ELF-1 (cell line): ENCODE results near the gene RINT1.
"Not testable (repeated sequence)": the region's sequence is repeated elsewhere in the genome, so short reads cannot be mapped to it uniquely, and the experiment has no call there.

Source experiments
- DNase-seq: peaks from one replicate; pipeline ENCODE4 v3.0.0-alpha.2; 2016; ENCODE audit warnings: low read depth, low spot score

RINT1 gene

DNA sequence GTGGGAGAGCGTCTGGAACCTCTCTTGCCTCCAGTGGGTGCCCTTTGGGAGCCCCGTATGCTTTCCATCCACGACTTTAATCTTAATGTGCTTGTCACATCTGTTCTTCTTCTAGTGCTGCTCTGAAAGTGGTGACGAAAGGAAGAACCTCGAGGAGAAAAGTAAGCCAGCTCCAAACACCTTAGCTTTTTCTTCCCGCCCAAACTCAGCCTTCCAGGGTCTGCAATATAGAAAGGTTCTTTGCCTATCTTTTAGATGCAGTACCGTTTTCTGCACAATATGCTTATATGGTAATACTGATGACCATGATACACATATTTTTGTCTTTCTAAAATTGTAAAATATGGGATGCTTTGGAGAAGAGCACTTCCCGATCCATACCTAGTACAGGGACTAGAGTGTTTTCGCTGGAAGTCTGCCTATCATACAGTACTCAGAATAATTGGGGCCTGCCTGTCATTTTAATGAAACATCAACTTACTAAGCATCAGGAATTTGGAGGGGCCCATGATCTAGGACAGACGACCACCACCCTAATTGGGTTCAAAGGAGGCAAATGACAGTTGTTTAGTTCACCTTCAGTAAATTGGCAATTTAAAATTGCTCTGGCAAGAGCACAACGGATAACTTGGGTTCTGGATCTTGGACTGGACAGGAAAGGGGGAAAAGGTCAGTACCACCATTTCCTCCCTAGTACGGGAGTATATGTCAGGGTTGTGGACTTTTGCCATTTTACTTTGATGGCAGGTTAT lies 884 bp downstream of the RINT1 start:
- DNase-seq = no peak

DNA sequence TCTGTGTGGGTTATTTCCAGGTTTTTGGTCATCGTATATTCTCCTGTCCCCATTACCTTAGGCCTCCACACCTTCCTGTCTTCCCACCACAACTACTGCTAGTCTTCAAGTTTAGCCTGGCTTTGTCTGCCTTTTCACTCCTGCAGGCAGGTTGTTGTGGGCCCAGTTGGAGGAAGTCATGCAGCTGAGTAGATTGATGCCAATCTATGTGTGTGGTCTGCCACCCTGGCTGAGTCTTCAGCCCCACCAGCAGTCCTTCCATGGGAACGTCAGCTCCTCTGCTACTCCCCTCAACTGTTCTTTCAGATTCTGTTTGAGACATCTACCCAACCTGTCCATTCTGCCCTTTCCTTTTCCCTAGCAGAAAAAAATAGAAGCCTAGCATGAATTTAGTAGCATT lies 6.3 kb downstream of the RINT1 start:
- no peak for DNase-seq

DNA sequence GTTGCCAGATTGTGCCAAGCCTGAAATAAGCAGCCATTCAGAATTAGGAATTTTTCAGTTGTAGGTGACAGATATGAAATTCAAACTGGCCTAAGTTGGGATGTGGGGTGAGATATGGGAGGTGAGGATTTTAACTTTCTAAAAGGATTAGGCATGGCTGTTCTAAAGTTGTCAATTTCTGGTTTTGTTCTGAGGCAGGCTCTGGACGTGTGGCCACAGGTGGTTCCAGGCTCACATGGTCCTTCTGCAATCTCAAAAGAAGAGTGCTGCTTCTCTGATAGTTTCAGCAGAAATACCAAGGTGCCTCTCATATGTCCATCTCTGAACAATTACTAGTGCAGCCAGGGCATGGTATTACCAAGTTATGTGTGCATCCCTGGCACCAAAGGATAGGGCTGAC lies 27.9 kb downstream of the RINT1 start:
- no peak for DNase-seq

DNA sequence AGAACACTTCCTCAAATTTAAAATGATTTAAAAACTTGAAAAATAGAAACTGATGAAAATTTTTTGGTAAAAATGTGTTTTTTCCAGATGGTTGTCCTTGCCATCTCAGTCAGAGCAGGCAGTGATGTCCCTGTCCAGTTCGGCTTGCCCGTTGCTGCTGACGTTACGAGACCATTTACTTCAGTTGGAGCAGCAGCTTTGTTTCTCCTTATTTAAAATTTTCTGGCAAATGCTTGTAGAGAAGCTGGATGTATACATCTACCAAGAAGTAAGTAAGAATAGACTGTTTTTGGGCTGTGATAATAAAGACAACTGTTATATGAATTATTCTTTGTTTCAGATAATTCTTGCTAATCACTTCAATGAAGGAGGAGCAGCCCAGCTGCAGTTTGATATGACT lies 33.2 kb downstream of the RINT1 start:
- no peak for DNase-seq

DNA sequence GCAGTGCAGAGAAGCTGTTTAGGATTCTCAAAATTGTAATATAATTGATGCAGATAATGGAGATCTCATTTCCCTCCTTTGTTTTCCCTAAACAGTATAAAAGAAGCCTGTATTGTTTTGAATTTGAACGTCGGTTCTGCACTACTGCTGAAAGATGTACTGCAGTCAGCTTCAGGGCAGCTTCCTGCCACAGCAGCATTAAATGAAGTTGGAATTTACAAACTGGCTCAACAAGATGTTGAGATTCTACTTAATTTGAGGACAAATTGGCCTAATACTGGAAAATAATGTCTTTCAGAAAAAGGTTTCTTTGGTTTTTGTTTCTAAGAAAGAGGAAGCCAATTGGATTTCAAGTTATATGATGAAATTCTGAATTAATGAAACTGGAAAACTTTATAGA lies 35.0 kb downstream of the RINT1 start:
- DNase-seq = no peak

DNA sequence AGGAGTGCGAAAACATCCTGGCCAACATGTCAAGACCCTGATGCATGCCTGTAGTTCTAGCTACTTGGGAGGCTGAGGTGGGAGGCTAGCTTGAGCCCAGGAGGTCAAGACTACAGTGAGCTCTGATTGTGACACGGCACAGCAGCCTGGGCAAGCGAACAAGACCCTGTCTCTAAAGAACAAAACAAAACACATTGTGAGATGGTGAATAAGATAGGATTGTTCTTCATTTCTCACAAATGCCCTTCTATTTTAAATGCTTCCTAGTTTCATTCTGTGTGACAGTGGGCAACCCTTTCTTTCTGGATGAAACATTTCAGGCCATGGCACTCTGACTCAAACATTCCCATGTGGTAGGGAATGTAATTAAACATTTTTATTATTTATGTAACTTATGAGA lies 35.8 kb downstream of the RINT1 start:
- no peak for DNase-seq

DNA sequence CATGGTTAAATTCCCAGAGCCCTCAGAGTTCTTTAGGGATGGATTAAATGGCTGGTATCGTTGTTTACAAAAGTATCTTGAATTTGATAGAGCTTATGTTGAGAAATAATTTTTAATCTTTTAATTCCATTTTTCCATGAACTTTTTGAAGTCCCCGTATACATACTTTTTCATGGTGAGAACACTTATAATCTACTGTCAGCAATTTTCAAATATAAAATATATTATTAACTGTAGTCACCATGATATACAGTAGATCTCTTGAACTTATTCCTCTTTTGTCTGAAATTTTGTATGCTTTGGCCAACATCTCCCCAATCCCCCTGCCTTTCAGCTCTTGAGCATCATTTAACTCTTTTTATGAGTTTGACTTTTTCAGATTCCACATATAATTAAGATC lies 39.9 kb downstream of the RINT1 start:
- DNase-seq = no peak

DNA sequence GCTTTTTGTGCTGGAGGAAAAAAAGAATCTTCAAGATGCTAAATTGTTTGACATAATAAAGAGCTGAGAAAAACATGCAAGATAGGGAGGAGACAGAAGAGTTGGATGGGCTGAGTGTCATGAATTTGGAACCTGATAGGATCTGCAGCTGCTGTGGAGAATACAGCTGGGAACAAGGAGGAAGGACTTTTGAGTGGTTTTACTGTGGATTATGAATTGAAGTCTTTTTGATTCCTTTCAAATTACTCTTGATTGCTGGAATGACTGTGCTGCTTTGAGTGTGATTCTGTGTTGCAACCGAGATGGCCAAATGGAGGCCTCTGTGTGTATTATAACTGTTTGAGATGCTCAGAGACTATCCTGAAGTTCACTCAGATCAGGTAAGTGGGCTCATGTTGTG lies 45.2 kb downstream of the RINT1 start:
- DNase-seq = no peak

DNA sequence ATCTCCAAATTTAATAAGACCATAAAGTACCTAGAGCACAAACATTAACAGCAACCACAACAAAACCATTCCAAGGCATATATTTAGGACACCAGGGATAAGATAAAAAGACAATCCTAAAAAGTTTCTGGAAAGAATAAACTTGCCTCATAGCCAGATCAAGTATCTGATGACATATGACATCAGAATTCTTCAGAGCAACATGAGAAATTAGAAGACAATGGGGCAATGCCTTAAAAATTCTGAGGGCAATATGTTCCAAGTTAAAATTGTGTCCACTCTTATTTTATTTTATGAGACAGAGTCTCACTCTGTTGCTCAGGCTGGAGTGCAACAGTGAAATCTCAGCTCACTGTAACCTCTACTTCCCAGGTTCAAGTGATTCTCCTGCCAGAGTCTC lies 46.5 kb downstream of the RINT1 start:
- DNase-seq = no peak

DNA sequence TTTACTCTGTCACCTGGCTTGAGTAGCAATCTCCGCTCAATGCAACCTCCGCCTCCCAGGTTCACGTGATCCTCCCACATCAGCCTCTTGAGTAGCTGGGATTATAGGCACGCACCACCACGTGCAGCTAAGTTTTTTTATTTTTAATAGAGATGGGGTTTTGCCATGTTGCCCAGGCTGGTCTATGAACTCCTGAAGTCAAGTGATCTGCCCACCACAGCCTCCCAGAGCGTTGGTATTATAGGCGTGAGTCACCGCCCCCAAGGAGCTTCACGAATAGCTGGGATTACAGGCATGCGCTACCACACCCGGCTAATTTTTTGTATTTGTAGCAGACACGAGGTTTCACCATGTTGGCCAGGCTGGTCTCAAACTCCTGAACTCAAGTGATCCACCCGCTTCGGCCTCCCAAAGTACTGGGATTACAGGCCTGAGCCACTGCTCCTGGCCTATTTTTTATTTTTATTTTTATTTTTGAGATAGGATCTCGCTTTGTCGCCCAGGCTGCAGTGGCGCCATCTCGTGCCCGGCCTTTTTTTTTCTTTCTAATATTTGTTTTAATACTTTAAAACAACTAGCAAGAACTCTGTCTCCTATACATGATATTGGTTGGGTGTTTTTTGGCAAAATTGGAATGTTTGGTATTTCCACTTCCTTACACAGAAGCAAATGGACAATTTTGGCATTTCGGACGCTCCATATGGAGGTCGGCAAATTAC lies 48.2 kb downstream of the RINT1 start:
- DNase-seq = peak; percentile 62

DNA sequence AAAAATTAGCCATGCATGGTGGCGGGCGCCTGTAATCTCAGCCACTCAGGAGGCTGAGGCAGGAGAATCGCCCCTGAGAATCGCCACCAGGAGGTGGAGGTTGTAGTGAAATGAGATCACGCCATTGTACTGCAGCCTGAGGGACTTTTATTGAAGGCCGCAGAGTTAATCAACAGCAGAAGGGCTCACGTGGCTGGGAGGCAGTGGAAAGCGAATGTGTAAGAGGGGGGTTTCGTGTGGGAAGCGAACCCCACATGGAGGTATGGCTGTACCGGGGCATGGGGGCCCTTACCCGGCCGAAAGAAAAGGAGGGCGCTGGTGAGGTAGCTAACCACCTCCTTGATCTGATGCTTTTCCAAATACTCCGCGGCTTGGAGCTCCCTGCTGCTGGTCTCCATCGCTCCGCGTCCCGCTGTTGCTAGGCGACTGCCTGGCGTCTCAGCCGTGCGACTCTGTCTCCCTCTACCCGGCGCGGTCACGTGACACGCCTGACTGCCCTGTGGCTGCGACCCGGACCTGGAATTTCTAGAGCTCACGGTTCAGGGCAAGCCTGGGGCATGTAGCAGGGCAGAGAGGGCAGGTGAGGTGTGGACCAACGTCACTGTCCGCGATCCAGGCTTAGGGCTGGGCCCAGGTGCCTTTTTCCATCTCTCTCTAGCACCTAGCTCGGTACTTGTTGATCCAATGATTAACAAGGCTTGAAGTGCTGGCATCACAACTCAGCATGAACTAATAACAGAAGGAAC lies 49.2 kb downstream of the RINT1 start, which contains the start of gene EFCAB10:
Gene EFCAB10 (minus strand): TSS at position 428 of the 746 bp plus-strand sequence. CDS start 30 bp downstream, at position 398.
- peak; percentile 97 for DNase-seq

DNA sequence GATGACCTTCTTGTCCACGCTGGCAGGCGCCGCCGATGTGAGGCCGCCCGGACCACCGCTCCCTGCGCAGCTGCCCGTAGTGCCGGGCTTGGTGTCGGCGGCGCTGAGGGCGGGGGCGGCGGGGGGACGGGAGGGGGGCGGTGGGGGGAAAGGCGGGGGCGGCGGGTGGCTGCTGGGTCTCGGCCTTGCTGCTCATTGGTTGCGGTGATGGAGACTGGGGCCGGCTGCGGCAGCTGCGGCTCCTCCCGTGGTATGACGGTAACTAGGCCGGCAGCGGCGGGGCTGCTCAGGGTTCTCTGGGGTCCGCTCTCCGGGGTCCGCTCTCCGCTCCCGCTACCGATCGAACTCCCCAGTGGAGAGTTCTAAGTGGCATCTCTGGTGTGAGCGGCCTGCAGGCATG lies 51.1 kb downstream of the RINT1 start:
- DNase-seq = no peak

DNA sequence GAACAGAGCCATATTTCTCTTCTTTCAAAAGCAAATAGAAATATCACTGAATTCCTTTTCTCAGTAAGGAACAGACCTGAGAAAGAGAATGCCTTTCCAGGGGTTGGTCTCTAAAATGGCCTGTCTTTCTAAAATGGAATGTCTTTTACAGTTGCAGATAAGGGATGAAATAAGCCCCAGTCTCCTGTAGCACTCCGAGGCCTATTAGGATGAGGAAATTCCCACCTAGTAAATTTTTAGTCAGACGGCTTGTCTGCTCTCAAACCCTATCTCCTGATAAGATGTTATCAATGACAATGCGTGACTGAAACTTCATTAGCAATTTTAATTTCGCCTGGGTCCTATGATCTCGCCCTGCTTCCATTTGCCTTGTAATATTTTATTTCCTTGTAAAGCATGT lies 52.2 kb downstream of the RINT1 start:
- no peak for DNase-seq

DNA sequence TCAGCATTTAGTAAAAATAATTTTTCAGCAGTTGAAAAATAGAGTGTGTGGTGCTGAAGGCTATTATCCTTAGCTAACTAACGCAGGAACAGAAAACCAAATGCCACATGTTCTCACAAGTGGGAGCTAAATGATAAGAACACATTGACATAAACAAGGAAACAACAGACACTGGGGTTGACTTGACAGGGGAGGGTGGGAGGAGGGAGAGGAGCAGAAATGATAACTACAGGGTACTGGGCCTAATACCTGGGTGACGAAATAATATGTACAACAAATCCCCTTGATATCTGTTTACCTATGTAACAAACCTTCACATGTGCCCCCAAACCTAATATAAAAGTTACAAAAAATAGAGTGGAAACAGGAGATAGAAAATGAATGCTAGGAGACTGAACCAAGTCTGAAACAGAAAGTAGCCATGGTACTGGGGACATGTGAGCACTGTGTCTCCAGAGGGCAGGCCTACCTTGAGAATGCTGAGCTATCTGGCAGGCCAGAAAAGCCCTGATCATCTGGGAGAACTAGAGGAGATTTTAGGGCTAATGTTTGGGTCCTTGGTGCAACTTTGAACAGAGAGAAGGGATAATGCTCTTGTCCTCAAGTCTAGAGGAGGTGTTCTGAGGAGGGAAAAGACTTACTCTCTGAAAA lies 54.0 kb downstream of the RINT1 start:
- DNase-seq = no peak

DNA sequence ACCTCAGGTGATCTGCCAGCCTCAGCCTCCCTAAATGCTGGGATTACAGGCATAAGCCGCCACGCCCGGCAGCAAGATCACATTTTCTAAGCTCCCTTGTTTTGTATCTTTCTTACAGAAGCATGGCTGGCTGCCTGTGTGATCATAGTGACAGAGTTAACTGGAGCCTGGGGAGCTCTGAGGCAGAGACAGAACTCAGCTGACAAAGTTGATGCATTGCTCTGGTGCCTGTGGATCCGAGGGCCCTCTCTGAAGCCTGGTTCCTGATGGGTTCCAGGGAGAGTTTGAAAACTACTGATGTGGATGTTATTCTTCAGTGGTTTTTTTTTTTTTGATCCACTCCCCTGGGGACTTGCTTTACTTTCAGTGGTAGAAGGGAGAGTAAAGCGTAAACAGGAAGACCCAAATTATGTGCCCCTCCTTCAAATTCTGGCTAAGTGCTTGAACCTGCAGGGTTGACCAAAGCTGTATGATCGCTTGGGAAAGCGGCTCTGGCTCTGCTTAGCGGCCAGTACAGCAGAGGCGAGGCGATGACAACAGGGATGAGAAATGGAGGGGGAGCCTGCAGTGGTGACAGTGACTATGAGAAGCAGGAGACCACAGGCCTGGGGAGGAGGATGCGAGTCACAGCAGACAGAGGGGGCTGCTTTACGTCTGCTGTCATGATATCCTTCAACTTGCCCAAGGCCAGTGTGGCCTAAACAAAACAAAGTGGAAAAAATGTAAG lies 56.1 kb downstream of the RINT1 start:
- DNase-seq = peak; percentile 65

DNA sequence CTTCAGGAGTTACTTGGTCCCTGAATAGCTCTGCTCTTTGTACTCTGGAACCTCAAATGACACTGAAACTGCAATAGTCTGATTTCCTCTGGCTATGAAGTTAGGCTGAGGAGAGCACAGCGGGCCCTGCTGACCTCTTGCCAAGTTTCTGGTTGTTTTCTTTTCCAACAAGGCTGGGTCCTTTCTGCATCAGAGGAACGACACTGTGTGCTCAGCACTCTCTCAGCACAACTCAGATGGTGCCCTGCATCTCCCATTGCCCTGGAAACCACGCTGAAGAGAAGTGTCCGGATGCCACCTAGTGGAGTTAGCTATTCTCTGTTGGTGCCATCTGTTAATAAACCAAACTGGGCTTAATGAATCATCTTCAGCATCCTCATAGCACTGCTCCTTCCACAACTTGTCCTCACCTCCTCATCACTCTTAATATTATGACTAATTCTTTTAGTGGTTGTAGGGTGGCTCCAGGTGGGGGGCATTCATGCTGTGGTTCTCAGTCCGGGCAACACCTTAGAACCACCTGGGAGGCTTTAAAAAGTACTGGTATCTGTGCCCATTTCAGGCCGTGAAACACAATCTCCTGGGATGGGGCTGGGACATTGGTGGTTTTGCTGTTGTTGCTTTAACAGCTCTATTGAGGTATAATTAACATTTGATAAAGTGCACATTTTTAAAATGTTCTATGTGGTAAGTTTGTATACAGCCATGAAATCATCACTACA lies 57.5 kb downstream of the RINT1 start:
- DNase-seq = peak; percentile 57

DNA sequence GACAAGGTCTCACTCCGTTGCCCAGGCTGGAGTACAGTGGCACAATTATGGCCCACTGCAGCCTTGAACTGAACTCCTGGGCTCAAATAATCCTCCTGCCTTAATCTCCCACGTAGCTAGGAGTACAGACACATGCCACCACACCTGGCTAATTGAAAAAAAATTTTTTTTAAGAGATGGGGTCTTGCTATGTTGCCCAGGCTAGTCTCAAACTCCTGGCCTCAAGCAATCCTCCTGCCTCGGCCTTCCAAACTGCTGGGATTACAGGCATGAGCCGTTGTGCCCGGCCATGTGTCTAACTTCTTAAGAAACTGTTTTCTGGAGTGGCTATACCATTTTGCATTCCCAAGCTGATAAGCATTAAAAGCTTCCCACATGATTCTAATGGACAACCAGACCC lies 58.8 kb downstream of the RINT1 start:
- no peak for DNase-seq

DNA sequence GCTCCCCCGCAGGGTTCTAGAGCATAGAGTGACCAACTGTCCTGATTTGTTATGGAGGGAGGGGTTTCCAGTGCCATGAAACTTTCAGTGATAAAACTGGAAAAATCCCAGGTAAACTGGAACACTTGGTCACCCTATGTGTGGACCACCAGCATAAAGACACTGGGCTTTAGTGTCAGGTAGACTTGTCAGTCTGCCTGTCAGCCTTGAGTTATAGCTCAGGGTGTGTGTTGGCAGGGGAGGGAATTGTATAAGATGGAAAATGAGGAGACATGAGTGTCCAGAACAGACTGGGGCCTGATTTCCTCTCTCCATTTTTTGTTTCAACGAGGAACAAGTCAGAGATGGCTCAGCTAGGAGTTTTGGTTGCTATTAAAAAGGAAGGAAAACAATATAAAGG lies 59.5 kb downstream of the RINT1 start:
- no peak for DNase-seq

DNA sequence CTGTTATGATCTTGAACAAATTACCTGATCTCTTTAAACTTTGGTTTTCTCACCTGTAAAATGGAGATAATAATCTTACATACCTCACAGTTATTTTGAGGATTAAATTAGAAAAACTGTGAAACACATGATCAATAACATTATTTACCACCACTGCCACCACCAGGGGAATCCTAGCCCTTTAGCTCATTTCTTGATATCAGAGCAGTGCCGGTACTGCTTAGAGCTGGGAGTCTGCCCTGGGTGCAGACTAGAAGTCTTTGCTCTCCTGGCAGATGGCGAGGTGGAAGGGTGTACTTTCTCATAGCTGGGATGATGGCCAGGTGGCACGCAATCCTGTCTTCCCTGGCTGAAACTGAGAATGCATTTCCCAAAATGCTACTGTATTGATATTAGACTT lies 62.0 kb downstream of the RINT1 start:
- no peak for DNase-seq

DNA sequence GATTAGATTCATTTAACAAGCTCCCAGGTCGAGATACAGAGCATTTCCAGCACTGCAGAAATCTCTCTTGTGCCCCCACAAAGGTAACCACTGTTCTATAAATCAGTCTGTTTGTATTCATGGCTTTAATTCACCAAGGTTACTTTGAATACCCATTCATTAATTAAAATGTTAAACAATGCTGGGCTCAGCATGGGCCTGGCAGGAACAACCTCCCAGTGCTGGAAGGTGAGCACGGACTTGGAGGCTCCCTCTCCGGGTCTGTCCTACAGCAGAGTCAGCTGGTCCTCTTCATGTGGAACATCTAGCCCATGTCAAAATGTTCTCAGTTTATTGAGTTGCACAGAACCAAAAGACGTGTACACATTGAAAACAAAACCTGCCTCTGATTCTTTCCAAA lies 64.9 kb downstream of the RINT1 start:
- DNase-seq = no peak

DNA sequence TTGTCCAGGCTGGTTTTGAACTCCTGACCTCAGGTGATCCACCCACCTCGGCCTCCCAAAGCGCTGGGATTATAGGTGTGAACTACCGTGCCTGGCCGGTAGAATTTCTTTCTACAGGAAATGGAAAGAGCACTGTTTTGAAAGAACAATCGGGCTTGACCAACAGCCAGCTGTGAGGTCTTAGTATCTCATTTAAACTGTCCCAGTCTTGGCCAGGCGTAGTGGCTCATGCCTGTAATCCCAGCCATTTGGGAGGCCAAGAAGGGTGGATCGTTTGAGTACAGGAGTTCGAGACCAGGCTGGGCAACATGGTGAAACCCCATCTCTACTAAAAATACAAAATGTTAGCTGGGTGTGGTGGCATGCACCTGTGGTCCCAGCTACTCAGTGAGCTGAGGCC lies 67.1 kb downstream of the RINT1 start:
- DNase-seq = not testable (repeated sequence)
